Uterus (tissue), 2 donors: ENCODE results near the gene PKP4.

Experiments used
- CTCF ChIP-seq, 4 experiments: fragments of 200-600 bp in 2 of 4; fragments of 450-650 bp in 2 of 4; sonication (generic) in 2 of 4; IDR thresholded peaks; one replicate each; pipeline ENCODE4 v1.5.1; 2016 to 2019; ENCODE audit warnings: antibody characterized with exemption in 4 of 4, mild to moderate bottlenecking in 2 of 4, moderate library complexity in 1 of 4
- POLR2A ChIP-seq, 2 donors: fragments of 450-650 bp; IDR thresholded peaks; one replicate each; pipeline ENCODE4 v1.6.1; 2016; ENCODE audit warnings: antibody characterized with exemption in 2 of 2, mild to moderate bottlenecking in 1 of 2, moderate library complexity in 1 of 2

- TF ChIP-seq CTCF (IDR thresholded peaks at IDR 0.05) (no peak), POLR2A (IDR thresholded peaks at IDR 0.05) (no peak)
These were observed 54.1 kb downstream of the PKP4 start for GRCh38 chr2:158510887-158511286.
